Measurements from ENCODE around the gene SPSB4.

DNA sequence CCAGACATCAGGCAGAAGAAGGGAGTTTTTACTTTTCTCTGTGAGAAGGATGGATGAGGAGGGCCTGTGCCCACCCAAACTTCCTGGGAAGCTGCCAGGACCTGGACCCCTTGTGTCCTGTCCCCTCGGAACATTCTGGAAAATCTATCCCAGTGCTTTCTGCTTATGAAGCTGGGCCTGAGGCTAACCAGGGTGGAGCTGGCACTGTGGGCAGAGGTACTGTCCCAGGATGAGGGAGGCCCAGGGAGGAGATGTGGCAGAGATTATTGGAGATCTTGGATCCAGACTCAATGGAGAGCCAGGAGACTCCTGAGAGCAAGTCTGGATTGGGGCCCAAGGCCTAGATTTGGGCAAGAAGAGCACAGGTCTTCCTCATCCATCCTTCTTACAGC, 44.4 kb downstream of the SPSB4 start:
- TF ChIP-seq, protein P1, sequence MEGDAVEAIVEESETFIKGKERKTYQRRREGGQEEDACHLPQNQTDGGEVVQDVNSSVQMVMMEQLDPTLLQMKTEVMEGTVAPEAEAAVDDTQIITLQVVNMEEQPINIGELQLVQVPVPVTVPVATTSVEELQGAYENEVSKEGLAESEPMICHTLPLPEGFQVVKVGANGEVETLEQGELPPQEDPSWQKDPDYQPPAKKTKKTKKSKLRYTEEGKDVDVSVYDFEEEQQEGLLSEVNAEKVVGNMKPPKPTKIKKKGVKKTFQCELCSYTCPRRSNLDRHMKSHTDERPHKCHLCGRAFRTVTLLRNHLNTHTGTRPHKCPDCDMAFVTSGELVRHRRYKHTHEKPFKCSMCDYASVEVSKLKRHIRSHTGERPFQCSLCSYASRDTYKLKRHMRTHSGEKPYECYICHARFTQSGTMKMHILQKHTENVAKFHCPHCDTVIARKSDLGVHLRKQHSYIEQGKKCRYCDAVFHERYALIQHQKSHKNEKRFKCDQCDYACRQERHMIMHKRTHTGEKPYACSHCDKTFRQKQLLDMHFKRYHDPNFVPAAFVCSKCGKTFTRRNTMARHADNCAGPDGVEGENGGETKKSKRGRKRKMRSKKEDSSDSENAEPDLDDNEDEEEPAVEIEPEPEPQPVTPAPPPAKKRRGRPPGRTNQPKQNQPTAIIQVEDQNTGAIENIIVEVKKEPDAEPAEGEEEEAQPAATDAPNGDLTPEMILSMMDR (IDR thresholded peaks at IDR 0.05): no peak
- TF ChIP-seq ZFX (IDR thresholded peaks at IDR 0.05; ENCODE audit: borderline replicate concordance): no peak
